Glutamatergic neuron (in vitro differentiated cells): ENCODE results near the gene CCL25. TPM values are rescaled to one million over a fixed set of nuclear protein-coding genes. Genes with fewer than 3 reads are reported as not detected.
A peak's percentile ranks its signal among the peaks of the same experiment; 100 is the strongest.
"Not testable (repeated sequence)": the region's sequence is repeated elsewhere in the genome, so short reads cannot be mapped to it uniquely, and the experiment has no call there.

Source experiments
- DNase-seq: peaks from one replicate; pipeline ENCODE4 v3.0.0; 2022
- H3K27ac Mint-ChIP-seq: one replicate; pipeline ENCODE4 v1.8.0; 2020; ENCODE audit warnings: mild to moderate bottlenecking, mixed read lengths, inconsistent platforms; ENCODE audit not compliant: unreplicated experiment
- H3K27me3 Mint-ChIP-seq: one replicate; pipeline ENCODE4 v1.8.0; 2020; ENCODE audit warnings: mild to moderate bottlenecking, moderate library complexity, mixed read lengths, inconsistent platforms; ENCODE audit not compliant: unreplicated experiment
- H3K36me3 Mint-ChIP-seq: one replicate; pipeline ENCODE4 v1.8.0; 2020; ENCODE audit warnings: mild to moderate bottlenecking, mixed read lengths, inconsistent platforms; ENCODE audit not compliant: unreplicated experiment
- H3K4me1 Mint-ChIP-seq: one replicate; pipeline ENCODE4 v1.8.0; 2020; ENCODE audit warnings: mild to moderate bottlenecking, low read depth, mixed read lengths, inconsistent platforms; ENCODE audit not compliant: unreplicated experiment
- H3K4me3 Mint-ChIP-seq: one replicate; pipeline ENCODE4 v1.8.0; 2020; ENCODE audit warnings: mild to moderate bottlenecking, mixed read lengths, inconsistent platforms; ENCODE audit not compliant: unreplicated experiment
- H3K9me3 Mint-ChIP-seq: one replicate; pipeline ENCODE4 v1.8.0; 2020; ENCODE audit warnings: mild to moderate bottlenecking, moderate library complexity, mixed read lengths, inconsistent platforms; ENCODE audit not compliant: unreplicated experiment
- total RNA-seq: library from RNA; stranded (reverse); fragmentation: NEBNext Ultra II Directional; extraction: Animal tissue kit (Norgen Biotek cat#: 25700); gene quantifications from one replicate; pipeline ENCODE4 v1.2.1, GENCODE V29; 2021; ENCODE audit not compliant: unreplicated experiment
- TF ChIP-seq, protein P1 (sequence below): fragments of 200-600 bp; sonication (generic); IDR thresholded peaks from one replicate; pipeline ENCODE4 v1.5.0; 2021; ENCODE audit not compliant: partially characterized antibody, unreplicated experiment

The CCL25 gene
- total RNA-seq, 1 donor from 2014 or later = not detected

DNA sequence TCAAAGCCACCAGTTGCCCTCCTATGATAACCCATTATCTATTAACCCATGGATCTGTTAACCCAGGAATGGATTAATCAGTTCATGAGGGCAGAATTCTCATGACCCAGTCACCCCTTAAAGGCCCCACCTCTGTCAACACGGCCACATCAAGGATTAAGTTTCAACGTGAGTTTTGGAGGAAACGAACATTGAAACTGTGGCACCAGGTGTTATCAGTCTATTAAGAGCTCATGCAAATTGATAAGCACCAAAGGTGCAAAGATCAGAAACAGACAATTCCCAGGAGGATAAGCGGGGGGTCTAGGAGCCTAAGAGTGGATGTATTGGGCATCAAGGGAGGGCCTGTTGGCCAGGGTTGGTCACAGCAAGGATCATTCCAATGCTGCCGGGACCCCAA lies 27.2 kb upstream of the CCL25 start:
- peaks cover 5% of the 10 kb centered on the region for H3K9me3 Mint-ChIP-seq
- no peak overlapping the region for H3K27ac Mint-ChIP-seq
- H3K27me3 Mint-ChIP-seq = peaks cover 3% of the 10 kb centered on the region
- no peak overlapping the region for H3K4me3 Mint-ChIP-seq
- H3K36me3 Mint-ChIP-seq = no peaks in the 10 kb centered on the region
- DNase-seq = no peak
- TF ChIP-seq, protein P1, sequence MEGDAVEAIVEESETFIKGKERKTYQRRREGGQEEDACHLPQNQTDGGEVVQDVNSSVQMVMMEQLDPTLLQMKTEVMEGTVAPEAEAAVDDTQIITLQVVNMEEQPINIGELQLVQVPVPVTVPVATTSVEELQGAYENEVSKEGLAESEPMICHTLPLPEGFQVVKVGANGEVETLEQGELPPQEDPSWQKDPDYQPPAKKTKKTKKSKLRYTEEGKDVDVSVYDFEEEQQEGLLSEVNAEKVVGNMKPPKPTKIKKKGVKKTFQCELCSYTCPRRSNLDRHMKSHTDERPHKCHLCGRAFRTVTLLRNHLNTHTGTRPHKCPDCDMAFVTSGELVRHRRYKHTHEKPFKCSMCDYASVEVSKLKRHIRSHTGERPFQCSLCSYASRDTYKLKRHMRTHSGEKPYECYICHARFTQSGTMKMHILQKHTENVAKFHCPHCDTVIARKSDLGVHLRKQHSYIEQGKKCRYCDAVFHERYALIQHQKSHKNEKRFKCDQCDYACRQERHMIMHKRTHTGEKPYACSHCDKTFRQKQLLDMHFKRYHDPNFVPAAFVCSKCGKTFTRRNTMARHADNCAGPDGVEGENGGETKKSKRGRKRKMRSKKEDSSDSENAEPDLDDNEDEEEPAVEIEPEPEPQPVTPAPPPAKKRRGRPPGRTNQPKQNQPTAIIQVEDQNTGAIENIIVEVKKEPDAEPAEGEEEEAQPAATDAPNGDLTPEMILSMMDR = no peak
- no peaks in the 10 kb centered on the region for H3K4me1 Mint-ChIP-seq

DNA sequence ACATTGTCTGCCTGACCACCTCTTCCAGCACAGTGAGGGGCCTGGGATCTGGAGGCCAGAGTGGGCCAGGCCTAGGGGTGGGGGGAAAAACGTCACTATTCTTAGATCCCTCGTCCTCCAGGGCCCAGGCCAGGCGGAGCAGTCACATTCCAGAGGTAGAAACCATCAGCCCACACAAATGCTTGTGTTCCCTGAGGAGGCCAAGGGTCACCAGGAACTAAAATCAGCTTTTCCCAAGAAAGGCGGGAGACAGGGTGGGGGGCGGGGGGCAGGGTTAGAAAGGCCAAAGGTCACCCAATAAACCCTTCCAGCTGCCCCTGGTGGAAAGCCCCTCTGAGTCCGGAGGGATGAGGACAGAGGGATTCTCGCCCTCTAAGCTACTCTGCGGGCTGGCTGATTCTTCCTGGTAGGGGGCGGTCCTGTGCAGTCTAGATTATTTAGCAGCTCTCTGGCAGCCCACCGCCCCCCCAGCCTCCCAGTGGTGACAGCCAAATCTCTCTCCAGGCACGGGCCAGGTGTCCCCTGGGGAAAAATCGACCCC lies 23.5 kb upstream of the CCL25 start:
- Mint-ChIP-seq H3K4me1 (no peaks in the 10 kb centered on the region), H3K9me3 (no peaks in the 10 kb centered on the region), H3K27me3 (peaks cover 3% of the 10 kb centered on the region), H3K4me3 (no peak overlapping the region), H3K36me3 (no peaks in the 10 kb centered on the region), H3K27ac (no peak overlapping the region)
- peak; percentile 44 for DNase-seq
- TF ChIP-seq, protein P1 = no peak

DNA sequence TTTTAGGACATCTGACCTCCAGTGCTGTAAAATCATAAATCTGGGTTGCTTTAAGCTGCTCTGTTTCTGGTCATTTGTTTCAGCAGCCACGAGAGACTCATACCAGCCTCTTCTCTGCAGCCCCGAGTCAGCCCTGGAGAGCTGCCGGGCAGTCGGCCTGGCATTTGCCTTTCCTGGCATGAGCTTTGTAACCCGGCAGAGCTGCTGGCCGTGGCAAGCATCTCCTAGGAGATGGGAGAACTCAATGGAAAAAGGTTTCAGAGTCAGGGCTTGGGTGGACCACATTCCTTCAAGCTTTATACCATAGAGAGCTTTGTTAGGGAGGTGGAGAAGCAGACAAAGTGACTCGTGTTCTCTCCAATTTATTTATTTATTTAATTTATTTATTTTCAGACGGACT lies 21.6 kb upstream of the CCL25 start:
- peaks cover under 1% of the 10 kb centered on the region for H3K4me1 Mint-ChIP-seq
- no peak overlapping the region for H3K4me3 Mint-ChIP-seq
- no peak for DNase-seq
- H3K36me3 Mint-ChIP-seq = no peaks in the 10 kb centered on the region
- H3K27me3 Mint-ChIP-seq = peaks cover 3% of the 10 kb centered on the region
- H3K27ac Mint-ChIP-seq = no peak overlapping the region
- H3K9me3 Mint-ChIP-seq = no peaks in the 10 kb centered on the region
- TF ChIP-seq, protein P1 = no peak

DNA sequence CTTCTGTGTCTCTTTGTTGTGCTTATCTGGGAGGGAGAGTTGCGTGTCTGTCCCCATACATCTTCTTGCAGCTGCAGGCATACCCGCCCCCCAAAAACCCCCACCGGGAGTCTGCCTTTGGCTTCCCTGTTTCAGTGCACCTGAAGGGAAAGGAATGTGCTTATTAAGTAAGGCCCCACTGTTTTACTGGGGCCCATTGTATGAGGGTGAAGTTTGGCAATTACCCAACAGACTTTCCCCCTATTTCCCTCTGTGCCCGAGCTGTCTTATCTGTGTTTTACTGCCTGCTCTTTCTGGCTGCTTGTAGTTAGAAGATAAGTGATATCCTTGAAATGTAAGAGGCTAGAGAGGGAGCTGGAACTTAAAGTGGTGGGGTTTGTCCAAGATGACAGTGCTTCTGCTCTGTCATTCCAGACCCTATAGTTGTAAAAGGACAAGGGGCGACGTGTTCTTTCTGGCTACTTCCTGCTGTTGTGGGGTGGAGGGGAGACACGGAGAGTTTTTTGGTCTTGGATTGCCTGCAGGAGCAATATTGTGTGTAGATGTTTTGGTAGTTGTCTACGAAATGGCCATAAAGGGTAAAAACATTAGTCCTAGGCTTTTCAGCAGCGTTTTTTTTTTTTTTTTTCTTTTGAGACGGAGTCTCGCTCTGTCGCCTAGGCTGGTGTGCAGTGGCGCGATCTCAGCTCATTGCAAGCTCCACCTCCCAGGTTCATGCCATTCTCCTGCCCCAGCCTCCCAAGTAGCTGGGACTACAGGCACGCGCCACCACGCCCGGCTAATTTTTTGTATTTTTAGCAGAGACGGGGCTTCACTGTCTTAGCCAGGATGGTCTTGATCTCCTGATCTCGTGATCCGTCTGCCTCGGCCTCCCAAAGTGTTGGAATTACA lies 19.0 kb upstream of the CCL25 start:
- not testable (repeated sequence) for DNase-seq, H3K27ac Mint-ChIP-seq, H3K4me3 Mint-ChIP-seq, H3K9me3 Mint-ChIP-seq, H3K36me3 Mint-ChIP-seq, H3K4me1 Mint-ChIP-seq, H3K27me3 Mint-ChIP-seq

DNA sequence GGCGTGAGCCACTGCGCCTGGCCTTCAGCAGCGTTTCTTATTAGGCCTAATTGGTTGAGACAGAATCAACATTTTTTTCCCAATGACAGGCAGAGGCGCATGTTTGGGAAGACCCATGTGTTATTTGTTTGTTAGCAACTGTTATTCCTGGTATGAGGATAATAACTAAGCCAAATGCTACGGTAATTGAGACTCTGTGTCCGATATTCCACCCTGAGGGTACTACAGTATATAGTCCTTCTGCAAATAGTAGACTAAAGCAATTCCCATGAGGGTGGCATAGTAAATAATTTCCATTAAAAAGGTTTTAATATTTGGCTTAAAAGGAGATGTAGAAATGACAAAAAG lies 18.4 kb upstream of the CCL25 start:
- H3K36me3 Mint-ChIP-seq = no peaks in the 10 kb centered on the region
- H3K27ac Mint-ChIP-seq = no peak overlapping the region
- no peak overlapping the region for H3K4me3 Mint-ChIP-seq
- peaks cover 9% of the 10 kb centered on the region for H3K4me1 Mint-ChIP-seq
- TF ChIP-seq, protein P1 = no peak
- H3K9me3 Mint-ChIP-seq = peaks cover 2% of the 10 kb centered on the region
- H3K27me3 Mint-ChIP-seq = peaks cover 3% of the 10 kb centered on the region
- no peak for DNase-seq
